GM20000 (cell line): Measurements from ENCODE around the gene RPS6KA2.

ENCODE experiments used
- DNase-seq: peaks from one replicate; pipeline ENCODE4 v3.0.0; 2012; ENCODE audit warnings: low spot score
- TF ChIP-seq, protein P1 (sequence below): IDR thresholded peaks from 2 replicates; pipeline ENCODE4 v1.5.1; 2012; ENCODE audit warnings: mild to moderate bottlenecking, control low read depth; ENCODE audit errors: extremely low read depth, missing control alignments

Gene RPS6KA2

DNA sequence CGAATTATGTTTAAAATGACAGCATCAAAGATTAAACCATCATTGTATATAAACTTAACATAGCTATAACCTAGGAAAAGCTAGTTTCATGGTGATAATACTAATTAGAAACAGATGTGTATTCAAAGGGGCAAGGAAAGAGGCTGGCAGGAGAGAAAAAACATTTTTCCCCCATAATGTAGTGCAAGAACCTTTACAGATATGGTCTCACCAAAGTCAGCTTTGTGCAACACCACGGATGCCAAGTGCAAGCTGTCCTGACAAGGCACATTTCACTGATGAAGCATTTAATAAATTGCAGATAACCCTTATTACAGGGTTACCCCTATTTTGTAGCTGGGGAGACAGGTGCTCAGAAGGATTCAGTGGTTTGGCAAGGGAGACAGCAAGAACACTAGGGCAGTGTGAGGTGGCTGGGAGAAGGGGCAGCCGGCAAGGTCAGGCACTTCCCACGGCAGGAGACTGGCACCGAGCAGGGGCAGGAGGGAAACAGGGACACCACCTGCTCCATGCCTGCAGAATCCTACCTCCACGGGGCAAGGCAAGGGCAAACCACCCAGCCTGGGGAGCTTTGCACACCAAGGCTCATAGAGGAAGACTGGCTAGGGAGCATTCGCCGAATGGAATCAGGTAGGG, 6.5 kb downstream of the RPS6KA2 start:
- DNase-seq = no peak
- TF ChIP-seq, protein P1, sequence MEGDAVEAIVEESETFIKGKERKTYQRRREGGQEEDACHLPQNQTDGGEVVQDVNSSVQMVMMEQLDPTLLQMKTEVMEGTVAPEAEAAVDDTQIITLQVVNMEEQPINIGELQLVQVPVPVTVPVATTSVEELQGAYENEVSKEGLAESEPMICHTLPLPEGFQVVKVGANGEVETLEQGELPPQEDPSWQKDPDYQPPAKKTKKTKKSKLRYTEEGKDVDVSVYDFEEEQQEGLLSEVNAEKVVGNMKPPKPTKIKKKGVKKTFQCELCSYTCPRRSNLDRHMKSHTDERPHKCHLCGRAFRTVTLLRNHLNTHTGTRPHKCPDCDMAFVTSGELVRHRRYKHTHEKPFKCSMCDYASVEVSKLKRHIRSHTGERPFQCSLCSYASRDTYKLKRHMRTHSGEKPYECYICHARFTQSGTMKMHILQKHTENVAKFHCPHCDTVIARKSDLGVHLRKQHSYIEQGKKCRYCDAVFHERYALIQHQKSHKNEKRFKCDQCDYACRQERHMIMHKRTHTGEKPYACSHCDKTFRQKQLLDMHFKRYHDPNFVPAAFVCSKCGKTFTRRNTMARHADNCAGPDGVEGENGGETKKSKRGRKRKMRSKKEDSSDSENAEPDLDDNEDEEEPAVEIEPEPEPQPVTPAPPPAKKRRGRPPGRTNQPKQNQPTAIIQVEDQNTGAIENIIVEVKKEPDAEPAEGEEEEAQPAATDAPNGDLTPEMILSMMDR = no peak

DNA sequence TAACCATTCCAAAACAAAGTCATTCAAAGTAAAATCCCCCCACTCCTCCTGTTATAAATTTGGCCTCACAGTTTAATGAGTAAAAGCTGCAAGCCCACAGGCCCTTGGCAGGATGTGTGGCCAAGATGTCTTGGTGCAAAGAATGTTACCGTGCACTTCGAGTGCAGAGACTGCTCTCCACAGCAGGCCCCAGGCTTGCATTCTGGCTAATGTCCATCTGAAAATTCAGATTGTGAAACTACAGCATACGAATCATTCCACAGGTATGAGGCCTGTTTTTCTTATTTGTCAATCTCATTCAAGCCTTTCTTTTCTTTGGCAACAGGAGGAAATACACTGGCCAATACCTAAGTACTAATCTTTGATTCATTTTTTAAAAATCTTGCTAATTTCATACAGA, 7.1 kb downstream of the RPS6KA2 start:
- TF ChIP-seq, protein P1 = no peak
- no peak for DNase-seq

DNA sequence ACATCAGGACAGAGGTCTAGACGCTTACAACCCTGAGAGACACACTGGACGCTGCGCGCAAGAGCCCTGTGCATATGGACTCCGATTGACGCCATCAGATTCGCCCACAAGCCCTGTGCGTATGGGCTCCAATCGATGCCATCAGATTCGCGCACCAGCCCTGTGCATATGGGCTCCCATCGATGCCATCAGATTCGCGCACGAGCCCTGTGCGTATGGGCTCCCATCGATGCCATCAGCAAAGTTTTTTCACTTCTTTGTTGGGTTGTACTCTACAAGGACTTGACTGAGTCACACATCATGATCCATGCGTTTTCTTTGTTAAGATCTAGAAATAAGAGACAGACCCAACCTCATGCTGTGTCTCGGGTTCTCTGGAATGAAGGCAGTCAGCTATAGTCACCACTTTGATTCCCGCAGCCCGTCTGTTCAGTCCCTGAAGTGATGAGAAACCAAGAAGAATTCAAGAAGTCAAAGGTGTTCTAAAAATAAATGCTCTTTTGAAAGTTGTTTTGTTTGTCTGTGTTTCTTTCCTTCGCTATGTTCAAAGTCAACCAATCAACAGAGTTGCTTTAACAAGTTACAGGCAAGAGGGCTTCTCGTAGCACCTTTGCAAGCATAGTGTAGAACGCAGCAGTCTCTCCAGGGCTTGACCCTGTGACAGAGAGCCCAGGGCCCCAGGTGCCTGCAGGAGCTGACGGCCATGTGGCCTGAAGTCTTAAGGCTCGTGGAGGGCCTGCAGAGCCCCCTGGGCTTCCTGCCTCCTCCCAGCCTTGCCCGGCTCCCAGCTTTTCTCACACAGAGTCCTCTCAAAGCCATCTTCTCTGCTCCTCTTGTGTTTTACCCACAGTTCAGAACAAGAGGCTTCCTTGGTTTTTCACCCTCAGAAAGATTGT, 7.9 kb downstream of the RPS6KA2 start:
- no peak for DNase-seq
- TF ChIP-seq, protein P1 = no peak

DNA sequence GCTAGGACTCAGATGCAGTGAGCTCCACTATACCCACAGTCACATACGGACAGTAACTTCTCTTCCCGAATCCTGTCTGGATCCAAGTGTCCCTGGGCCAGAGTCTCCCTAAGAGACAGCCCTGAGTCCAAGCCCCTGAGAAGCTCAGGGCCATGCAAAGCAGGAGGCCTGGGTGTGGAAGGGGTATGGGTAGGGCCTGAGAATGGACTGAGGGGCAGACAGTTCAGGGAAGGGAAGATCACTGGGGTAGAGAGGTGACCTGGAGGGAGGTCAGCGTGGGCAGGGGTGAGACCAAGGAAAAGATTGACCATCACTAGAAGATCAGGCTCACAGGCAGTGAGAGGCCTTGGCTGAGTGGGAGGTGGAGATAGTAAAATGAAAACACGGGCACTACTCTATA, 8.8 kb downstream of the RPS6KA2 start:
- TF ChIP-seq, protein P1 = no peak
- DNase-seq = no peak

DNA sequence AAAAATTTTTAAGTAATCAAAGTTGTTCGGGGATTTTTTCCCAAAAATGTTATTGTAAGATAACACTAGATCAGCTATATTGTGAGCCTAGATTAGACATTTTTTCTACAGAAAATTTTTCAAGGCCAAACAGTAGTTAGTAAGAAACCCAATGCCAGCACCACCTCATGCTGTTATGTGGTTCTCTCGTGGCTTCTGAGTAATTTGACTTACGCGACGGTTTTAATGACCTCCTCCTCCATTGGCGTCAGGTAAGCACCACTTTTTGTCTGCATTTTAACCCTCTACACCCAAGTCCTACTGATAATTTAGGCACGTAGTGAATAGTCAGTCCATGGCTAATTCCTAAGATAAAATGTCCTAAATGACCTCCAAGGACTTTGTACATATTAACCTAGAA, 9.7 kb downstream of the RPS6KA2 start:
- TF ChIP-seq, protein P1 = no peak
- no peak for DNase-seq

DNA sequence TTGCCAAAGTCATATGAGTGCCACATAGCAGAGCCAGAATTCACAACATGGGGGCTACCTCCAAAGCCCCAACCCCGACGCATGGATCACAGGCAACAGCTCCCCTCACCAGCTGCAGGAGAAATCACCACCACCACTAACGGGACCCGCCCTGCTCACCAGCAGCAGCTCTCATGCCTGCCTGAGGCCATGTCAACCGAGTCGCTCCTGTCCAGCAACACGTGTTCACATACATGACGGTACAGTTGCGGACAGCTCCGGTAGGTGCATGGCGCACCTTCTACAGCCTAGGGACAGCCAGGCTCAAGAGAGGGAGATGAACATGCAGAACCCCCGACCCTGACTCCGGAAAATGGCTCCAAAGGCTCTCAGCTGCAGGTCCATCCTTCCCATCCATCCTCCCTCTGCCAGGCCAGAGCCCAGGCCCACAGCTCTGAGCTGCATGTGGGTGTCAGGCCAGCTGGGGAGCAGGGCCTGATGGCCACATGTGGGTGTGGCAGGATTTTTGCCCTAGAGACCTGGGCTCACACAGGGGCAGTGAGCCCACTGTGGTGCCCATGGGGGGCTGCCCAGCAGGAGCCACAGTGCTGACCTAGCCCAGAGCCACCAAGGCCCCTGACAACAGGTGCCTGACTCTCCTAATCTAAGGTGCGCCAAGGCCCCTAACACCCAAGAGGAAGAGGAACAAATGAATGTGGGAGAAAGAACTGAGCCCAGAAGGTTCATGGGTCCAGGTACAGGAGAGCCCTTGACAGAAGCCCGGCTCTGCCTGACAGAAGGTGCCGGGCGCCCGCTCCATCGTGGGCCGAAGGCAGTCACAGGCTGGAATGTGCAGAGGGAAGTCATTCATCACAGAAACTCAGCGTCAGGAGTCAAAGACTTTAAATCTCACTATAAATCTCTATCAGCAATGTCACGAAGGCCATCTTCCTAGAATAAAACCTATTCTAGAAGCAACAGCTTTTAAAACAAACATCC, 10.5 kb downstream of the RPS6KA2 start:
- TF ChIP-seq, protein P1 = no peak
- no peak for DNase-seq
